Smooth muscle cell (in vitro differentiated cells): ENCODE results near the gene NES. TPM values are rescaled to one million over a fixed set of nuclear protein-coding genes. Genes with fewer than 3 reads are reported as not detected.

Source experiments
- DNase-seq: peaks from one replicate; lab custom pipeline; 2025; ENCODE audit not compliant: unreplicated experiment; lab: John Stamatoyannopoulos, UW
- H2AFZ ChIP-seq: fragments of 200-600 bp; sonication (generic); 2 replicates; pipeline ENCODE4 v1.6.0; 2016; ENCODE audit warnings: antibody characterized with exemption, low read depth, mild to moderate bottlenecking
- H3F3A ChIP-seq: fragments of 200-600 bp; sonication (generic); 2 replicates; pipeline ENCODE4 v1.6.0; 2017; ENCODE audit warnings: antibody characterized with exemption, low read depth
- H3K27ac ChIP-seq: fragments of 200-600 bp; sonication (generic); 2 replicates; pipeline ENCODE4 v1.5.1; 2016; ENCODE audit warnings: low read depth, mild to moderate bottlenecking
- H3K27me3 ChIP-seq: fragments of 200-600 bp; sonication (generic); 2 replicates; pipeline ENCODE4 v1.6.1; 2016; ENCODE audit warnings: low read depth, mild to moderate bottlenecking
- H3K36me3 ChIP-seq: fragments of 200-600 bp; sonication (generic); 2 replicates; pipeline ENCODE4 v1.5.1; 2016; ENCODE audit warnings: low read depth
- H3K4me1 ChIP-seq: fragments of 200-600 bp; sonication (generic); 2 replicates; pipeline ENCODE4 v1.5.1; 2016; ENCODE audit warnings: low read depth
- H3K4me2 ChIP-seq: fragments of 200-600 bp; sonication (generic); 2 replicates; pipeline ENCODE4 v1.6.0; 2016; ENCODE audit warnings: mild to moderate bottlenecking
- H3K4me3 ChIP-seq: fragments of 200-600 bp; sonication (generic); 2 replicates; pipeline ENCODE4 v1.5.1; 2016; ENCODE audit warnings: mild to moderate bottlenecking
- H3K79me2 ChIP-seq: fragments of 200-600 bp; sonication (generic); 2 replicates; pipeline ENCODE4 v1.6.0; 2016; ENCODE audit warnings: low read depth, mild to moderate bottlenecking
- H3K9ac ChIP-seq: fragments of 200-600 bp; sonication (generic); 2 replicates; pipeline ENCODE4 v1.6.0; 2016; ENCODE audit warnings: low read depth
- H3K9me3 ChIP-seq: fragments of 200-600 bp; sonication (generic); replicated peaks from 2 replicates; pipeline ENCODE4 v1.5.1; 2016; ENCODE audit warnings: low read depth
- H4K20me1 ChIP-seq: fragments of 200-600 bp; sonication (generic); 2 replicates; pipeline ENCODE4 v1.6.0; 2016; ENCODE audit warnings: low read depth
- WGBS: methylation state at CpG from one replicate; pipeline ENCODE4 v1.1.7; 2016; ENCODE audit warnings: low lambda C conversion rate; 5-methylcytosine and 5-hydroxymethylcytosine counted together
- polyA plus RNA-seq: library from polyadenylated mRNA; unstranded; fragments of >200 nt; fragmentation: Nextera tagmentation; extraction: Ambion mirVana; gene quantifications from 2 replicates; pipeline ENCODE4 v1.2.1, GENCODE V29; 2016
- total RNA-seq: library from RNA; depleted of rRNA; stranded (reverse); fragments of >200 nt; gene quantifications from 2 replicates; pipeline ENCODE4 v1.2.3, GENCODE V29; 2014
- TF ChIP-seq, protein P1 (sequence below): fragments of 200-600 bp; sonication (generic); IDR thresholded peaks from 2 replicates; pipeline ENCODE4 v1.5.1; 2017; ENCODE audit warnings: borderline replicate concordance, mild to moderate bottlenecking, antibody characterized with exemption; ENCODE audit not compliant: insufficient read depth, poor library complexity, severe bottlenecking

The NES gene
- total and polyA plus RNA-seq, 2 experiments from 2014 or later: 11.3 to 28.5 TPM

- Histone ChIP-seq H3K4me3 (no peak overlapping the region), H2AFZ (no peak overlapping the region), H4K20me1 (no peaks in the 10 kb centered on the region), H3K4me1 (peaks cover 39% of the 10 kb centered on the region), H3K9ac (no peak overlapping the region), H3K27me3 (no peaks in the 10 kb centered on the region), H3K36me3 (no peaks in the 10 kb centered on the region), H3F3A (peaks cover 16% of the 10 kb centered on the region), H3K9me3 (no peaks in the 10 kb centered on the region), H3K27ac (peak overlapping the region; percentile 7), H3K79me2 (no peaks in the 10 kb centered on the region), H3K4me2 (no peak overlapping the region)
- DNase-seq: no peak
- TF ChIP-seq, protein P1, sequence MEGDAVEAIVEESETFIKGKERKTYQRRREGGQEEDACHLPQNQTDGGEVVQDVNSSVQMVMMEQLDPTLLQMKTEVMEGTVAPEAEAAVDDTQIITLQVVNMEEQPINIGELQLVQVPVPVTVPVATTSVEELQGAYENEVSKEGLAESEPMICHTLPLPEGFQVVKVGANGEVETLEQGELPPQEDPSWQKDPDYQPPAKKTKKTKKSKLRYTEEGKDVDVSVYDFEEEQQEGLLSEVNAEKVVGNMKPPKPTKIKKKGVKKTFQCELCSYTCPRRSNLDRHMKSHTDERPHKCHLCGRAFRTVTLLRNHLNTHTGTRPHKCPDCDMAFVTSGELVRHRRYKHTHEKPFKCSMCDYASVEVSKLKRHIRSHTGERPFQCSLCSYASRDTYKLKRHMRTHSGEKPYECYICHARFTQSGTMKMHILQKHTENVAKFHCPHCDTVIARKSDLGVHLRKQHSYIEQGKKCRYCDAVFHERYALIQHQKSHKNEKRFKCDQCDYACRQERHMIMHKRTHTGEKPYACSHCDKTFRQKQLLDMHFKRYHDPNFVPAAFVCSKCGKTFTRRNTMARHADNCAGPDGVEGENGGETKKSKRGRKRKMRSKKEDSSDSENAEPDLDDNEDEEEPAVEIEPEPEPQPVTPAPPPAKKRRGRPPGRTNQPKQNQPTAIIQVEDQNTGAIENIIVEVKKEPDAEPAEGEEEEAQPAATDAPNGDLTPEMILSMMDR: no peak
- 59% methylated on average over 3 of the region's 3 CpGs for WGBS
Observed at GRCh38 chr1:156712626-156713025, 35.4 kb upstream of the NES start.

DNA sequence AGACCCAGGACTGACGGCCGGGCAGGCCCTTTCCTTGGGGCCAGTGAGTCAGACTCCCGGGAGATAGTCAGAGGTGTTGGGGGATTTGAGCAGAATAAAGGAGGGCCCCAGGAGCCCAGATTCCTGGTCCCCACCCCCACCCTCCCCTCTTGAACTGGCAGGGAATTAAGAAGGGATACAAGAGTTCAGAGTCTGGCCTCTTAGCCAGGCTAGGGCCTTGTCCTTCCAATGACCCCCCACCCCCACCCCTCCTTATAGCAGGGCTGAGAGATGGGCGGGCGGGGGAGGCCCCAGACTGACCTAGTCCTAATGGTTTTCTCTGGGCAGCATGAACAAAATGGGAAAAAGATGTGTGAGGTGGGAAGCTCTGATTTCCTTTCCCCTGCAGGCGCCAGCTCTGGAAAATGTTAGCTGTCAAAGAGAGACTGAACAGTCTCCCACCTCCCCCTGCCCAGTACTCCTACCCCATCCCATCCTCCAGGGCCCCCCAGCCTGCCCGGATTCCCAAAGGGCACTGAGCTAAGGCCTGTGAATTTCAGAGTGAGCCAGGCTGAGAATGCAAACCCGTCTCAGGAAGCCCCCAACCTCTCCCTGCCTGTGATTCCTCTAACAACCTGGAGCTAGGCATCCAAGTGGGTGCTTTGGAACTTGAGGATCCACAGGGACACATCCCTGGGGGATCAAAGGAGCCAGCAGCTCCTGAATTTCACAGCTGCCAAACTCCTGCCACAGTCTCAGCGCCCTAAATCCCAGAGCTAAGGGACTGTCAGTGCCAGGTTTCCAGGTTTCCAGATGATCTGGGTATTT is 34.0 kb upstream of the NES start:
- no peak overlapping the region for H3K27ac ChIP-seq
- 18% methylated on average over 9 of the region's 9 CpGs for WGBS
- no peaks in the 10 kb centered on the region for H3K79me2 ChIP-seq
- no peak overlapping the region for H3K4me3 ChIP-seq
- H4K20me1 ChIP-seq: no peaks in the 10 kb centered on the region
- H3K9ac ChIP-seq: no peak overlapping the region
- H3F3A ChIP-seq: peaks cover 16% of the 10 kb centered on the region
- H3K4me1 ChIP-seq: peaks cover 46% of the 10 kb centered on the region
- no peaks in the 10 kb centered on the region for H3K27me3 ChIP-seq
- no peaks in the 10 kb centered on the region for H3K36me3 ChIP-seq
- TF ChIP-seq, protein P1: no peak
- peak overlapping the region; percentile 53 for H3K4me2 ChIP-seq
- no peak for DNase-seq
- H2AFZ ChIP-seq: no peak overlapping the region
- H3K9me3 ChIP-seq: no peaks in the 10 kb centered on the region

DNA sequence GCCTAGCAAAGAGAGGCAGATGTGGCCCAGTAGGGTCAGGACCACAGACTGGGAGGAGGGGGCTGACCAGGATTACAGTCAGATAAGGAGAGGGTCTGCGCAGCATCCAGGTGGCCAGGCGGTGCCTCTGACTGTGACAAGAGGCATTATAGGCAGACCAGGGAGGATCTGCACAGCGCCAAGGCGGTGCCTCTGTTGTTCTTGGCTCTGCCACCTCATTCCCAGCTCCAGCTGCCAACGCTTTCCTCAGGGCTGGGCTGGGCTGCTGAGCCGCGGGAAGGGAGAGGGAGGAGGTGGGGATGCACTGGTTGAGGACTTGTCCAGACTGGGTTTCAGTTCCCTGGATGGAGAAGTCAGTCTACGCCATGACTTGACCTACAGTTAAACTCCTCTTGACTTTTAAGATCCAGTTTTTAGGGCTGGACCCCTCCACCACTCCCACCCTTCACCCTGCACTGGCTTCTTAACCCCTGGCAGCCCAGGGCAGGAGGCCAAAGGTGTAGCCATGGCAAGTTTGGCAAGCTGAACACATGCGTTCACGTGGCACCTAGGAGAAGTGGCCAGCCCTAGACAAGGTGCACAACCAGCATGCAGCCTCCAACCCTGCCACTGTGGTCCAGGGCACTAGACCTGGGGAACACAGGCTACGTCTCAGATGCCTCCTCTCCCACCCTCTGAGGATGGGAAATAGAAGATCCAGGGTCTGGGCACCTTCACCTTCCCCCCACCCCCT is 32.7 kb upstream of the NES start:
- no peak overlapping the region for H2AFZ ChIP-seq
- peaks cover 46% of the 10 kb centered on the region for H3K4me1 ChIP-seq
- no peak overlapping the region for H3K27ac ChIP-seq
- no peaks in the 10 kb centered on the region for H3K27me3 ChIP-seq
- TF ChIP-seq, protein P1: no peak
- DNase-seq: no peak
- peak overlapping the region; percentile 33 for H3K4me2 ChIP-seq
- no peaks in the 10 kb centered on the region for H4K20me1 ChIP-seq
- H3K36me3 ChIP-seq: no peaks in the 10 kb centered on the region
- H3K79me2 ChIP-seq: no peaks in the 10 kb centered on the region
- no peaks in the 10 kb centered on the region for H3K9me3 ChIP-seq
- H3K4me3 ChIP-seq: no peak overlapping the region
- peaks cover 16% of the 10 kb centered on the region for H3F3A ChIP-seq
- 61% methylated on average over 11 of the region's 11 CpGs for WGBS
- no peak overlapping the region for H3K9ac ChIP-seq
